Neuronal stem cell (in vitro differentiated cells): ENCODE results near the gene GLS2.

Experiments
- DNase-seq: peaks from one replicate; pipeline ENCODE4 v3.0.0-alpha.2; 2013; ENCODE audit warnings: low spot score
- H2AFZ ChIP-seq: one replicate; pipeline ENCODE4 v1.6.1; 2013; ENCODE audit warnings: mild to moderate bottlenecking, low read length, inconsistent platforms
- H2AK5ac ChIP-seq: 2 replicates; pipeline ENCODE4 v1.6.1; 2013; ENCODE audit warnings: low read depth, mild to moderate bottlenecking, inconsistent platforms, low read length, moderate library complexity, mixed read lengths
- H2BK120ac ChIP-seq: 2 replicates; pipeline ENCODE4 v1.6.1; 2013; ENCODE audit warnings: low read depth, mild to moderate bottlenecking, inconsistent platforms, low read length, moderate library complexity, mixed read lengths
- H2BK12ac ChIP-seq: one replicate; pipeline ENCODE4 v1.6.1; 2013; ENCODE audit warnings: low read length, inconsistent platforms
- H2BK15ac ChIP-seq: 2 replicates; pipeline ENCODE4 v1.6.1; 2013; ENCODE audit warnings: mild to moderate bottlenecking, low read length, inconsistent platforms, mixed read lengths
- H2BK5ac ChIP-seq: one replicate; pipeline ENCODE4 v1.6.1; 2013; ENCODE audit warnings: inconsistent platforms, mild to moderate bottlenecking, low read length, moderate library complexity
- H3K14ac ChIP-seq: one replicate; pipeline ENCODE4 v1.6.1; 2013; ENCODE audit warnings: low read length, inconsistent platforms
- H3K18ac ChIP-seq: 2 replicates; pipeline ENCODE4 v1.6.1; 2013; ENCODE audit warnings: low read length, inconsistent platforms
- H3K23ac ChIP-seq: 2 replicates; pipeline ENCODE4 v1.6.1; 2013; ENCODE audit warnings: low read depth, mild to moderate bottlenecking, mixed read lengths, low read length, inconsistent platforms; ENCODE audit not compliant: poor library complexity
- H3K27ac ChIP-seq: replicated peaks from 3 replicates; pipeline ENCODE4 v1.5.1; 2013; ENCODE audit warnings: low read length, inconsistent platforms
- H3K27me3 ChIP-seq, 3 experiments: 2 replicates each; pipeline ENCODE4 v1.6.1; 2013; ENCODE audit warnings: low read length in 3 of 3, mild to moderate bottlenecking in 2 of 3, inconsistent platforms in 1 of 3, low read depth in 1 of 3, mixed read lengths in 1 of 3, moderate library complexity in 1 of 3; ENCODE audit not compliant: control insufficient read depth in 3 of 3, insufficient read depth in 3 of 3
- H3K36me3 ChIP-seq, 2 donors: replicated peaks in 1 of 2; 2 replicates each; pipeline ENCODE4 v1.6.1; 2013; ENCODE audit warnings: low read length in 2 of 2; ENCODE audit not compliant: control insufficient read depth in 2 of 2, insufficient read depth in 2 of 2
- H3K4ac ChIP-seq: 2 replicates; pipeline ENCODE4 v1.6.1; 2013; ENCODE audit warnings: inconsistent platforms, mild to moderate bottlenecking, low read length, moderate library complexity
- H3K4me1 ChIP-seq, 2 donors: 1 replicate in 1 of 2; 2 replicates in 1 of 2; pipeline ENCODE4 v1.6.1; 2013; ENCODE audit warnings: low read length in 2 of 2, low read depth in 1 of 2; ENCODE audit not compliant: control insufficient read depth in 2 of 2, insufficient read depth in 1 of 2
- H3K4me2 ChIP-seq: one replicate; pipeline ENCODE4 v1.6.1; 2013; ENCODE audit warnings: mild to moderate bottlenecking, low read length, inconsistent platforms; ENCODE audit not compliant: insufficient read depth, poor library complexity, severe bottlenecking
- H3K4me3 ChIP-seq, 2 donors: 2 replicates each; pipeline ENCODE4 v1.5.1; 2013; ENCODE audit warnings: low read length in 2 of 2, mild to moderate bottlenecking in 2 of 2, inconsistent platforms in 1 of 2, moderate library complexity in 1 of 2
- H3K79me1 ChIP-seq: one replicate; pipeline ENCODE4 v1.6.1; 2013; ENCODE audit warnings: low read depth, mild to moderate bottlenecking, inconsistent platforms, low read length, moderate library complexity
- H3K9ac ChIP-seq: one replicate; pipeline ENCODE4 v1.6.1; 2013; ENCODE audit warnings: mild to moderate bottlenecking, low read depth, low read length, inconsistent platforms; ENCODE audit not compliant: poor library complexity
- H3K9me3 ChIP-seq, 2 donors: replicated peaks in 1 of 2; 2 replicates each; pipeline versions ENCODE3 to v1.6.1; 2013; ENCODE audit warnings: low read length in 2 of 2, mild to moderate bottlenecking in 2 of 2, inconsistent platforms in 1 of 2, low read depth in 1 of 2, mixed read lengths in 1 of 2, moderate library complexity in 1 of 2; ENCODE audit not compliant: control insufficient read depth in 2 of 2, insufficient read depth in 1 of 2
- H4K8ac ChIP-seq: one replicate; pipeline ENCODE4 v1.6.1; 2013; ENCODE audit warnings: low read depth, mild to moderate bottlenecking, inconsistent platforms, low read length, moderate library complexity
- H4K91ac ChIP-seq: one replicate; pipeline ENCODE4 v1.6.1; 2013; ENCODE audit warnings: low read length, low read depth, mild to moderate bottlenecking, inconsistent platforms; ENCODE audit not compliant: poor library complexity
- WGBS, 2 donors: extraction: QIAGEN DNeasy Blood & Tissue Kit; methylation state at CpG; one replicate each; pipeline ENCODE4 v1.1.7; 2013; ENCODE audit warnings: missing lambda C conversion rate in 2 of 2, mixed read lengths in 1 of 2; ENCODE audit not compliant: insufficient read length in 2 of 2, insufficient replicate concordance in 1 of 2; ENCODE audit errors: extremely low coverage in 2 of 2; 5-methylcytosine and 5-hydroxymethylcytosine counted together

GLS2 gene

GRCh38 chr12:56451147-56451546 lies 36.8 kb downstream of the GLS2 start:
- no CpG with 5 or more reads among the region's 5 CpGs for WGBS, 2 donors
- H3K18ac ChIP-seq = no peak overlapping the region
- peaks cover 0 to 14% of the 10 kb centered on the region in 2 donors for H3K36me3 ChIP-seq
- H3K14ac ChIP-seq = no peak overlapping the region
- no peaks in the 10 kb centered on the region for H3K79me1 ChIP-seq
- H2AFZ ChIP-seq = peak overlapping the region; percentile 1
- no peak overlapping the region for H2BK5ac ChIP-seq
- no peak overlapping the region for H2BK15ac ChIP-seq
- no peak overlapping the region for H2BK12ac ChIP-seq
- peaks cover 0 to 18% of the 10 kb centered on the region in 2 donors for H3K4me1 ChIP-seq
- no peak overlapping the region for H3K27ac ChIP-seq
- H3K9ac ChIP-seq = no peak overlapping the region
- H4K8ac ChIP-seq = no peak overlapping the region
- no peak overlapping the region for H3K4me3 ChIP-seq
- DNase-seq = no peak
- peaks cover 0 to 9% of the 10 kb centered on the region in 2 donors for H3K9me3 ChIP-seq
- H3K4me2 ChIP-seq = no peak overlapping the region
- H2AK5ac ChIP-seq = no peak overlapping the region
- no peak overlapping the region for H3K23ac ChIP-seq
- peaks cover 0 to 4% (median 0%) of the 10 kb centered on the region in 3 experiments for H3K27me3 ChIP-seq
- H4K91ac ChIP-seq = no peak overlapping the region
- H3K4ac ChIP-seq = no peak overlapping the region
- no peak overlapping the region for H2BK120ac ChIP-seq

- Histone ChIP-seq H4K91ac (no peak overlapping the region), H4K8ac (no peak overlapping the region), H3K36me3 (peaks cover 0 to 20% of the 10 kb centered on the region in 2 donors), H3K4me1 (peaks cover 0 to 16% of the 10 kb centered on the region in 2 donors), H2AK5ac (no peak overlapping the region), H2BK15ac (no peak overlapping the region), H3K4me2 (no peak overlapping the region), H3K9ac (no peak overlapping the region), H3K79me1 (no peaks in the 10 kb centered on the region), H3K4ac (no peak overlapping the region), H3K18ac (no peak overlapping the region), H2BK120ac (no peak overlapping the region), H2AFZ (no peak overlapping the region), H3K27me3 (peaks cover 0 to 4% (median 0%) of the 10 kb centered on the region in 3 experiments), H3K4me3 (no peak overlapping the region), H3K27ac (no peak overlapping the region), H2BK12ac (no peak overlapping the region), H3K23ac (no peak overlapping the region), H3K9me3 (peaks cover 0 to 9% of the 10 kb centered on the region in 2 donors), H2BK5ac (no peak overlapping the region), H3K14ac (no peak overlapping the region)
- no CpG with 5 or more reads among the region's 3 CpGs for WGBS, 2 donors
- DNase-seq = no peak
These were observed 37.7 kb downstream of the GLS2 start for GRCh38 chr12:56450241-56450640.

DNA sequence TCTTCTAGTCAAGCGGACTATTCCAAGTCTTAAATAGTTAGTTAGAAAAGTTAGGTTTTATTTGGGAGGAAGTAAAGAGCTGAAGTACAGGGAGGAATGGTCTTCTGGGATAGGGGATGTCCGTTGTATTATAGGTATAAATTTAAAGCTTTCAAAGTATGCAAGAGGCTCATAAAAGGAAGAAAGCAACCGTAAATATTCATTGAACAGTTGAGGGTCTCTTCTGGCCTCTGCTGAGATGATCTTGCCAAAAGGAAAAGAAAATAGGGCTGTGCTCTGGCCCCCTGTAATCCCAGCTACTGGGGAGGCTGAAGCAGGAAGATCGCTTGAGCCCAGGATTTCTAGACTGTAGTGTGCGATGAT lies 38.4 kb downstream of the GLS2 start:
- no peak overlapping the region for H4K8ac ChIP-seq
- H2BK5ac ChIP-seq = no peak overlapping the region
- H3K4ac ChIP-seq = no peak overlapping the region
- no peaks in the 10 kb centered on the region for H3K79me1 ChIP-seq
- peaks cover 0 to 10% of the 10 kb centered on the region in 2 donors for H3K4me1 ChIP-seq
- no peak overlapping the region for H2BK15ac ChIP-seq
- peaks cover 0 to 24% of the 10 kb centered on the region in 2 donors for H3K36me3 ChIP-seq
- no peak overlapping the region for H2BK12ac ChIP-seq
- no peak overlapping the region for H3K14ac ChIP-seq
- H2AK5ac ChIP-seq = no peak overlapping the region
- peak overlapping the region; percentile 68 for H3K4me2 ChIP-seq
- H2BK120ac ChIP-seq = no peak overlapping the region
- H4K91ac ChIP-seq = no peak overlapping the region
- WGBS, 2 donors = no CpG with 5 or more reads among the region's 5 CpGs
- DNase-seq = no peak
- peak overlapping the region; percentile 99 for H3K27ac ChIP-seq
- peaks cover 0 to 13% of the 10 kb centered on the region in 2 donors for H3K9me3 ChIP-seq
- peak overlapping the region; percentile 96 for H2AFZ ChIP-seq
- H3K9ac ChIP-seq = no peak overlapping the region
- H3K4me3 ChIP-seq = peak overlapping the region in 1 of 2 donors; percentile 61
- no peak overlapping the region for H3K23ac ChIP-seq
- H3K18ac ChIP-seq = no peak overlapping the region
- H3K27me3 ChIP-seq = peaks cover 0 to 4% (median 0%) of the 10 kb centered on the region in 3 experiments

GRCh38 chr12:56448860-56449621 lies 38.9 kb downstream of the GLS2 start, which contains the start of gene TIMELESS:
TSS of gene TIMELESS (minus strand) at chr12:56449426. CDS start at chr12:56434170, 15,256 bp downstream.
- peak within 1 kb of the TSS; percentile 50 for H3K23ac ChIP-seq
- H2AK5ac ChIP-seq = no peak within 1 kb of the TSS
- no peak within 1 kb of the TSS for H4K91ac ChIP-seq
- H2BK15ac ChIP-seq = no peak within 1 kb of the TSS
- peaks cover 0 to 7% of the 10 kb centered on the region in 2 donors for H3K4me1 ChIP-seq
- peaks cover 0 to 18% of the 10 kb centered on the region in 2 donors for H3K9me3 ChIP-seq
- WGBS, 2 donors = no CpG with 5 or more reads among the region's 58 CpGs
- H2BK120ac ChIP-seq = no peak within 1 kb of the TSS
- peak within 1 kb of the TSS; percentile 85 for H3K9ac ChIP-seq
- peak within 1 kb of the TSS; percentile 96 for H2AFZ ChIP-seq
- no peak within 1 kb of the TSS for H4K8ac ChIP-seq
- no peak within 1 kb of the TSS for H3K14ac ChIP-seq
- H3K27ac ChIP-seq = peak within 1 kb of the TSS; percentile 99
- H2BK5ac ChIP-seq = peak within 1 kb of the TSS; percentile 70
- H3K4me3 ChIP-seq = peak within 1 kb of the TSS; percentile 61 to 81
- peak within 1 kb of the TSS; percentile 68 for H3K4me2 ChIP-seq
- H2BK12ac ChIP-seq = no peak within 1 kb of the TSS
- peaks cover 0 to 27% of the 10 kb centered on the region in 2 donors for H3K36me3 ChIP-seq
- peak within 1 kb of the TSS; percentile 96 for H3K18ac ChIP-seq
- peak; percentile 86 for DNase-seq
- no peak within 1 kb of the TSS for H3K4ac ChIP-seq
- H3K79me1 ChIP-seq = no peaks in the 10 kb centered on the region
- H3K27me3 ChIP-seq = no peaks in the 10 kb centered on the region
